HG03571 (cell line): ENCODE data around the gene SUPT4H1.

Experiments
- ATAC-seq: cut with Tn5 transposase; IDR thresholded peaks from one replicate; pipeline ENCODE4 v1.9.1; 2021; ENCODE audit not compliant: unreplicated experiment

Gene SUPT4H1

GRCh38 chr17:58320163-58320558 lies 31.8 kb downstream of the SUPT4H1 start:
- no peak for ATAC-seq

GRCh38 chr17:58319173-58320162 lies 32.5 kb downstream of the SUPT4H1 start:
- no peak for ATAC-seq

GRCh38 chr17:58318627-58319172 lies 33.3 kb downstream of the SUPT4H1 start:
- ATAC-seq = no peak

GRCh38 chr17:58318065-58318481 lies 33.9 kb downstream of the SUPT4H1 start:
- ATAC-seq = no peak

- no peak for ATAC-seq
Measured at GRCh38 chr17:58317421-58318064, 34.5 kb downstream of the SUPT4H1 start.

GRCh38 chr17:58316260-58316960 lies 35.6 kb downstream of the SUPT4H1 start:
- no peak for ATAC-seq

GRCh38 chr17:58315750-58316149 lies 36.3 kb downstream of the SUPT4H1 start:
- no peak for ATAC-seq

GRCh38 chr17:58315281-58315711 lies 36.7 kb downstream of the SUPT4H1 start:
- ATAC-seq = no peak

GRCh38 chr17:58314706-58315015 lies 37.3 kb downstream of the SUPT4H1 start:
- ATAC-seq = no peak

- ATAC-seq = no peak
Measured at GRCh38 chr17:58313815-58314705, 37.9 kb downstream of the SUPT4H1 start.

GRCh38 chr17:58312829-58313228 lies 39.2 kb downstream of the SUPT4H1 start:
- no peak for ATAC-seq

GRCh38 chr17:58312021-58312630 lies 39.9 kb downstream of the SUPT4H1 start:
- no peak for ATAC-seq

GRCh38 chr17:58311429-58311894 lies 40.5 kb downstream of the SUPT4H1 start:
- ATAC-seq = no peak

GRCh38 chr17:58310511-58311428 lies 41.2 kb downstream of the SUPT4H1 start:
- no peak for ATAC-seq

- ATAC-seq = no peak
Measured at GRCh38 chr17:58309918-58310259, 42.1 kb downstream of the SUPT4H1 start.

GRCh38 chr17:58308985-58309917 lies 42.8 kb downstream of the SUPT4H1 start:
- no peak for ATAC-seq

GRCh38 chr17:58308173-58308984 lies 43.6 kb downstream of the SUPT4H1 start:
- no peak for ATAC-seq
